ENCODE measurements around the gene USP22.
"Not testable (repeated sequence)": the region's sequence is repeated elsewhere in the genome, so short reads cannot be mapped to it uniquely, and the experiment has no call there.

Gene USP22

DNA sequence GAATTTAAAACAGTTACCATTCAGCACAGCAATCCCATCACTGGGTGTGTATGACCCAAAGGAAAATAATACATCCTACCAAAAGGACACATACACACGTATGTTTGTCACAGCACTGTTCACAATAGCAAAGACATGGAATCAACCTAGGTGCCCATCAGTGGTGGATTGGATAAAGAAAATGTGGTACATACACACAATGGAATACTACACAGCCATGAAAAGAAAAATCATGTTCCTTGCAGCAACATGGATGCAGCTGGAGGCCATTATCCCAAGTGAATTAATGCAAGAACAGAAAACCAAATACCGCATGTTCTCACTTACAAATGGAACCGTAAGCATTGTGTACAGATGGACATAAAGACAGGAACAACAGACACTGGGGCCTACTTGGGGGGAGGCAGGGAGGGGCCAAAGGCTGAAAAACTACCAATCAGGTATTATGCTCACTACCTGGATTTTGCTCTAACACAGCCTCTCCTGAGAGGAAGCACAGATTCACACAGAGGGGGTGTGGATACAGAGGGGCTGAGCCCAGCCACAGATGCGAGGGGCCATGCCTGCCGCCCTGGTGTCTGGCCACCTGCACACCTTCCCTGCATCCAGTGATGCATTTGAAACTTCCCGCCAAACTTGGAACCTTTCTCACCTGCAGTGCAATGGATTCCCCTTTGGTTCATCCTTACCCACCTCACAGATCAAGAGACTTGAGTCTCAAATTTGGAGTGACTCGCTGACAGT, 55.9 kb downstream of the USP22 start:
- H3K4me3 ChIP-seq (ENCODE audit: low read length), result no peak overlapping the region
- TF ChIP-seq, protein P1, sequence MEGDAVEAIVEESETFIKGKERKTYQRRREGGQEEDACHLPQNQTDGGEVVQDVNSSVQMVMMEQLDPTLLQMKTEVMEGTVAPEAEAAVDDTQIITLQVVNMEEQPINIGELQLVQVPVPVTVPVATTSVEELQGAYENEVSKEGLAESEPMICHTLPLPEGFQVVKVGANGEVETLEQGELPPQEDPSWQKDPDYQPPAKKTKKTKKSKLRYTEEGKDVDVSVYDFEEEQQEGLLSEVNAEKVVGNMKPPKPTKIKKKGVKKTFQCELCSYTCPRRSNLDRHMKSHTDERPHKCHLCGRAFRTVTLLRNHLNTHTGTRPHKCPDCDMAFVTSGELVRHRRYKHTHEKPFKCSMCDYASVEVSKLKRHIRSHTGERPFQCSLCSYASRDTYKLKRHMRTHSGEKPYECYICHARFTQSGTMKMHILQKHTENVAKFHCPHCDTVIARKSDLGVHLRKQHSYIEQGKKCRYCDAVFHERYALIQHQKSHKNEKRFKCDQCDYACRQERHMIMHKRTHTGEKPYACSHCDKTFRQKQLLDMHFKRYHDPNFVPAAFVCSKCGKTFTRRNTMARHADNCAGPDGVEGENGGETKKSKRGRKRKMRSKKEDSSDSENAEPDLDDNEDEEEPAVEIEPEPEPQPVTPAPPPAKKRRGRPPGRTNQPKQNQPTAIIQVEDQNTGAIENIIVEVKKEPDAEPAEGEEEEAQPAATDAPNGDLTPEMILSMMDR (conservative IDR thresholded peaks at IDR 0.05; ENCODE audit: low read length), result no peak
- no peak for DNase-seq (ENCODE audit: low read depth)

DNA sequence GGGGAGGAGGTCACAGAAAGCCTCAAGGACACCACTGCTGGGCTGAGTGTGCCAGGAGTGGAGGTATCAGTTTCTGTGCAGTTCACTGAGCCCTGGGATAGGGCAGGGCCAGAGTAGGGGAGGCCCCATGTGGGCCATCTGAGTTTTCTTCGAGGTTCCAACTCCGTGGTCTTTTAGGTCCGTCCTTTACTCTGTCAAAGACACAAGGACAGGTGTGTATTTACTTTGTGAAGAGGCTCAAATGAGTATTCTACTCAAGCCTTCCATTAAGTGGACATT, 59.5 kb downstream of the USP22 start:
- H3K4me3 ChIP-seq (ENCODE audit: low read length), result no peak overlapping the region
- TF ChIP-seq, protein P1 (conservative IDR thresholded peaks at IDR 0.05; ENCODE audit: low read length), result no peak
- DNase-seq (ENCODE audit: low read depth), result no peak

DNA sequence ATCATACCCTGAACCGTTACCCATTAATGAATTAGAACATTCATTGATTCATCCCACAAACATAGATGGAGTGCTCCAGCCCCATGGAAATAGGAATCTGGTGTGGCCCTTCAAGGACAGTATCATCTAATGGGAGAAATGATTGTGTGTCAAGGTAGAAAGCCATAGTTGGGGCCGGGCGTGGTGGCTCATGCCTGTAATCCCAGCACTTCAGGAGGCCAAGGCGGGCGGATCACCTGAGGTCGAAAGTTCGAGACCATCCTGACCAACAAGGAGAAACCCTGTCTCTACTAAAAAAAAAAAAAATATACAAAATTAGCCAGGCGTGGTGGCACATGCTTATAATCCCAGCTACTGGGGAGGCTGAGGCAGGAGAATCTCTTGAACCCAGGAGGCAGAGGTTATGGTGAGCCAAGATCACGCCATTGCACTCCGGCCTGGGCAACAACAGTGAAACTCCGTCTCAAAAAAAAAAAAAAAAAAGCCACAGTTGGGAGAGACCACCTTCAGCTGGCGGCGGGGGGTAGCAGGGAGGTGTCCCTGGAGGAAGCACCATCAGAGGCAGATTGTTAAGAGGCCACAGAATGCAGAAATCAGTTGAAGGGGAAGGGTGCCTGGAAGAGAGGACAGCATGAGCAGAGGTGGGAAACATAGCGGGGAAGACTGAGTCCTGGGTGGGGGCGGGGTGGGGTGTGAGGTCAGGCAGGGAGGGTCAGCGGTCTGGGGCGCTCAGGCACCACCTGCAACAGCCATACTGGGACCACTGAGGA, 60.0 kb downstream of the USP22 start:
- TF ChIP-seq, protein P1 (conservative IDR thresholded peaks at IDR 0.05; ENCODE audit: low read length), result no peak
- DNase-seq (ENCODE audit: low read depth), result no peak
- no peak overlapping the region for H3K4me3 ChIP-seq (ENCODE audit: low read length)

DNA sequence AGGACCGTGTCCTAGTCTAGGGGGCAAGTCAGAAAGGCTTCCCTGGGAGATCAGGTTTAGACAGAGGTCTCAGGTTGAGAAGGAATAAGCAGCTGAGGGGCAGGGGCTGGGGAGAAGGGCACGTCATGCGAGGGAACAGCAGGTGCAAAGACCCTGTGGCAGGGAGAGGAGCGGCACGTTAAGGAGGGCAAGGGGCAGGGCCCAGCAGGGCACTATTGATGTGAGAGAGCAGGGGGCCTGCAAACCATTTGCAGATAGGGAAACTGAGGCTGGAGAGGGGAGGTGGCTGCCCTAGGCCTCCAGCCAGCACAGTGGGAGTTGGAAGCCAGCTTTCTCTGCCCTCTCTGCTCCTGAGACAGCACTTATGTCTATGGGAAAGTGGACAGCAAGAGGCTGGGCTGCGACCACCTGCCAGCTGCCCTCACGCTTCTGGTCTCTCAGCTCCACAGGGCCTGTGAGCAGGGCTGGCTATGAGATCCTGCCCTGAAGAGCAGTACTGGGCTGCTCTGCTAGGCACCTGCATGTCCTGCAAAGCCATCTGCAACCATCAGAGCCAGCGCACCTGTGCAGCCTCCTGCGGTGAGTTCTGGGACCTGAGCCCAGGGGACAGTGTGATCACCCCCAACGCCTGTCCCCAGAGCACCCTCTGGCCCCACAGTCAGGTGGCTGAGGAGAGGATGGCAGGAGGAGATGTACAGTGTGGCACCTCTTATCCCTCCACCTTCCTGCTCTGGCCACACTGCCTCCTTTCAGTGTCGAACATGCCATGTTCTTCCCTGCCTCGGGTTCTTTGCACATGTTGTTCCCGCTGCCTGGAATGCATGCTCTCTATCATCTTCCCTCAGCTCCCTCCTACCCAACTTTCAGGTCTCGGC, 61.5 kb downstream of the USP22 start:
- H3K4me3 ChIP-seq (ENCODE audit: low read length), result no peak overlapping the region
- DNase-seq (ENCODE audit: low read depth), result no peak
- TF ChIP-seq, protein P1 (conservative IDR thresholded peaks at IDR 0.05; ENCODE audit: low read length), result no peak

DNA sequence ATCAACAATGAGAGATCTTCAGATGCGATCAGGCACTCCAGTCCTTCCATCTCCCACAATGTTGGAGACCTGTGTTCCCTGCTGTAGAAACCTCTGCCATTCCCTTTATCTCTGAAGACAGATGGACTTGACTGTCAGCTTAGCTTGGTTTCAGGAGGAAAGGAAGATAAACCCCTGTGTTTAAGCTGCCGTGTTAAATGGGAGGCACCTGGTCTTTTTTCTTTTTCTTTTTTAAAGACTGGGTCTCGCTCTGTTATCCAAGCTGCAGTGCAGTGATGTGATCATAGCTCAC, 63.1 kb downstream of the USP22 start:
- DNase-seq (ENCODE audit: low read depth), result no peak
- TF ChIP-seq, protein P1 (conservative IDR thresholded peaks at IDR 0.05; ENCODE audit: low read length), result no peak
- no peak overlapping the region for H3K4me3 ChIP-seq (ENCODE audit: low read length)

DNA sequence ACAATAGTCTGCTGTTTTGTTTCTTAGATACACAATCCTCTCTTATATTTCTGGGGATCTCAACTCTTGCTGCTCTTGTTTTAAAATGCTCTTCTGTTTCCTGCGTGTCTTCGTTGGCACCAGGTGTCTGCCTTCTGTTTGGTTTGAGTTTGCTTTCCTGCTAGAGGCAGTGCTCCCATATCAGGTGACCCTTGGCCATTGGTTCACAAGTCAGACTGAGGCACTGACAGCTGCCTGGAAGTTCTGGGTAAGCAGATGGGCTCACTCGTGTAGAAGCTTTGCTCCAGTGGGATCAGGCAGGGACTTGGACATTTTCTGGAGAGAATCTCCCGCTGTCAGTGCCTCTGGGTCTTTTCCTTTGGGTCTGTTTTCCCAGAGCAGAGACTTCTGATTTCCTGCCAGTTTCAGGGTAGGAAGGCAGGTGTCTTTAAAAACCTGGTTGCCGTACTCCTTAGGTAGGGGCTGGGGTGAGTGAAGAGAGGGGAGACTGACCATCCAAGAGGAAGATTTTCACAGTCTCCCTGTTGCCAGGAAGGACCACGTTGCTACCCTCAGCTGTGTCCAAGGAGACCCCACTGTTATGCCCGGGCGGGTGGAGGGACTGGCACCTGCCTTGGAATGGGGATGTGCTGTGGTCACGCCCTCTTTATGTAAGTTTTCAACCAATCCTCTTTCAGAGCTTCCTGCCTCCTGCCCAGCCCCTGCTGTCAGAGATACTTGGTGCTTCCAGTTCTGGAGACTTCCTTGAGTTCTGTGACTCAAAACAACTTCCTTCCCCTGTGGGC, 63.6 kb downstream of the USP22 start:
- H3K4me3 ChIP-seq (ENCODE audit: low read length); DNase-seq (ENCODE audit: low read depth): not testable (repeated sequence)

DNA sequence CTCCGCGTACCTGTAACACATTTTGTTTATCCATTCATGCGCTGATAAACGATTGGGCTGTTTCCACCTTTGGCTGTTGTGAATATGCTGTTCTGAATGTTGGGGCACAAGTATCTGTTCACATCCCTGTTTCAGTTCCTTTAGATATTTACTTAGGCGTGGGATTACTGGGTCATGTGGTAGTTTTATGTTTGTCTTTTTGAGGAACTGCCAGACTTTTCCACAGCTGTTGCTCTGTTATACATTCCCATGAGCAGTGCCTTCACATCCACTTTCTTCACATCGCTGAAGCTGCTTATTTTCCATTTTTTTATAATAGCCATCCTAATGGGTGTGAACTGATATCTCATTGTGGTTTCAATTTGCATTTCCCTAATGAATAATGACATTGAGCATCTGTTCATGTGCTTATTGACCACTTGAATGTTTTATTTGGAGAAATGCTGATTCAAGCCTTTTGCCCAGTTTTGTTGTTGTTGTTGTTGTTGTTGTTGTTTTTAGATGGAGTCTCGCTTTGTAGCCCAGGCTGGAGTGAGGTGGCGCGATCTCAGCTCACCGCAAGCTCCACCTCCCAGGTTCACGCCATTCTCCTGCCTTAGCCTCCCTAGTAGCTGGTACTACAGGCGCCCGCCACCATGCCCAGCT, 65.1 kb downstream of the USP22 start:
- not testable (repeated sequence) for DNase-seq (ENCODE audit: low read depth); H3K4me3 ChIP-seq (ENCODE audit: low read length)
